Caco-2 (cell line): ENCODE results near the gene ITPRID1. TPM values are rescaled to one million over a fixed set of nuclear protein-coding genes. Genes with fewer than 3 reads are reported as not detected.
"Not testable (repeated sequence)": the region's sequence is repeated elsewhere in the genome, so short reads cannot be mapped to it uniquely, and the experiment has no call there.

Source experiments
- BruUV-seq: library from RNA; stranded (reverse); fragments of 400-500 nt; replicated peaks from 2 replicates; lab custom pipeline; 2021; lab: Mats Ljungman, UMichigan
- CTCF ChIA-PET: fragments of 300-600 bp; sonication (Branson Sonifier 250); formaldehyde crosslinking; loops from one replicate; lab custom pipeline; 2022; ENCODE audit warnings: antibody characterized with exemption; lab: Charles Lee
- POLR2A ChIA-PET: fragments of 300-600 bp; sonication (Branson Sonifier 250); formaldehyde crosslinking; loops from one replicate; lab custom pipeline; 2022; ENCODE audit warnings: antibody characterized with exemption; lab: Charles Lee
- DNase-seq, 2 experiments: peaks; one replicate each; pipeline versions ENCODE4 v3.0.0 to v3.0.0-alpha.2; 2020 to 2022
- H3K27me3 ChIP-seq: replicated peaks from 2 replicates; pipeline ENCODE4 v1.6.0; 2011; ENCODE audit warnings: low read length; ENCODE audit not compliant: control insufficient read depth, insufficient read depth
- H3K36me3 ChIP-seq: 2 replicates; pipeline ENCODE4 v1.5.1; 2011; ENCODE audit warnings: low read length; ENCODE audit not compliant: control insufficient read depth, insufficient read depth
- H3K4me1 ChIP-seq: fragments of 250-450 bp; sonication (Bioruptor Pico); 2 replicates; pipeline ENCODE4 v1.5.1; 2020; ENCODE audit warnings: mild to moderate bottlenecking
- H3K4me3 ChIP-seq: 2 replicates; pipeline ENCODE4 v1.5.1; 2011; ENCODE audit warnings: low read depth, mild to moderate bottlenecking, control low read depth, low read length
- H3K9me3 ChIP-seq: fragments of 250-450 bp; sonication (Bioruptor Pico); 2 replicates; pipeline ENCODE4 v1.5.1; 2020; ENCODE audit warnings: mild to moderate bottlenecking, moderate library complexity
- H3K27ac Mint-ChIP-seq: one replicate; pipeline ENCODE4 v1.8.0; 2022; ENCODE audit warnings: mixed read lengths; ENCODE audit not compliant: unreplicated experiment
- H3K27me3 Mint-ChIP-seq: one replicate; pipeline ENCODE4 v1.8.0; 2022; ENCODE audit warnings: mixed read lengths; ENCODE audit not compliant: insufficient read depth, unreplicated experiment
- H3K36me3 Mint-ChIP-seq: one replicate; pipeline ENCODE4 v1.8.0; 2022; ENCODE audit warnings: mild to moderate bottlenecking, mixed read lengths; ENCODE audit not compliant: insufficient read depth, unreplicated experiment
- H3K4me1 Mint-ChIP-seq: one replicate; pipeline ENCODE4 v1.8.0; 2022; ENCODE audit warnings: low read depth, mixed read lengths; ENCODE audit not compliant: unreplicated experiment
- H3K4me3 Mint-ChIP-seq: one replicate; pipeline ENCODE4 v1.8.0; 2022; ENCODE audit warnings: mild to moderate bottlenecking, moderate library complexity, mixed read lengths; ENCODE audit not compliant: unreplicated experiment
- H3K9me3 Mint-ChIP-seq: one replicate; pipeline ENCODE4 v1.8.0; 2022; ENCODE audit warnings: mixed read lengths; ENCODE audit not compliant: unreplicated experiment
- intact Hi-C: fragments of 100-400 bp; cut with micrococcal nuclease; formaldehyde crosslinking; loops from one replicate; pipeline ENCODE4 v1.10.0; 2022; ENCODE audit not compliant: unreplicated experiment
- total RNA-seq: library from RNA; stranded (reverse); gene quantifications from 2 replicates; pipeline ENCODE4 v1.2.3, GENCODE V29; 2022
- TF ChIP-seq, protein P1 (sequence below), 2 experiments: fragments of 200-600 bp in 1 of 2; IDR thresholded peaks; 1 replicate in 1 of 2; 2 replicates in 1 of 2; pipeline versions ENCODE4 v1.5.1 to v1.8.0; 2011 to 2022; ENCODE audit warnings: antibody characterized with exemption in 1 of 2, control low read depth in 1 of 2, inconsistent platforms in 1 of 2, low read depth in 1 of 2, low read length in 1 of 2, mild to moderate bottlenecking in 1 of 2, moderate library complexity in 1 of 2; ENCODE audit not compliant: insufficient read depth in 1 of 2, severe bottlenecking in 1 of 2, unreplicated experiment in 1 of 2

ITPRID1 gene
- total RNA-seq, 1 experiment from 2014 or later = 0.09 TPM

DNA sequence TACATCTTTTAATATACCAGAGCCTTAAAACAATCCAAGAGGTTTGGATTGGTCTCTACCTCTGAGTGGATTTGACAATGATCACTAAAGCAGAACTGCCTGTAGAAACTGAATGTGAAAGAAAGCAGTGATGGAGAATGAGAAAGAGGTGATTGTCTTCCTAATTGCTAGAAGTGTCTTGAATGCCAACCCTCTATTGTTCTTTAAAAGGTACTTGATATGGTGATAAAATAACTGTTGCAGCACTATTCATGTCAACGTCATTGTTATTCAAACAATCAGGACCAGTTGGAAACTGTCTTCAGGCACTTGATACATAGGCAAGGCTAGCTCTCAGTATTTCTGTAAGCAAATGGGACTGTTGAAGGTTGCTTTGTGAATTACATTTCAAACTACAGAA, 47.9 kb upstream of the ITPRID1 start:
- POLR2A ChIA-PET = no interaction called here
- Mint-ChIP-seq H3K36me3 (peaks cover 6% of the 10 kb centered on the region), H3K4me3 (no peak overlapping the region), H3K27me3 (no peaks in the 10 kb centered on the region), H3K9me3 (peaks cover 20% of the 10 kb centered on the region), H3K27ac (no peak overlapping the region), H3K4me1 (peaks cover 57% of the 10 kb centered on the region)
- BruUV-seq = no TSS peak
- CTCF ChIA-PET = no interaction called here
- TF ChIP-seq, protein P1, sequence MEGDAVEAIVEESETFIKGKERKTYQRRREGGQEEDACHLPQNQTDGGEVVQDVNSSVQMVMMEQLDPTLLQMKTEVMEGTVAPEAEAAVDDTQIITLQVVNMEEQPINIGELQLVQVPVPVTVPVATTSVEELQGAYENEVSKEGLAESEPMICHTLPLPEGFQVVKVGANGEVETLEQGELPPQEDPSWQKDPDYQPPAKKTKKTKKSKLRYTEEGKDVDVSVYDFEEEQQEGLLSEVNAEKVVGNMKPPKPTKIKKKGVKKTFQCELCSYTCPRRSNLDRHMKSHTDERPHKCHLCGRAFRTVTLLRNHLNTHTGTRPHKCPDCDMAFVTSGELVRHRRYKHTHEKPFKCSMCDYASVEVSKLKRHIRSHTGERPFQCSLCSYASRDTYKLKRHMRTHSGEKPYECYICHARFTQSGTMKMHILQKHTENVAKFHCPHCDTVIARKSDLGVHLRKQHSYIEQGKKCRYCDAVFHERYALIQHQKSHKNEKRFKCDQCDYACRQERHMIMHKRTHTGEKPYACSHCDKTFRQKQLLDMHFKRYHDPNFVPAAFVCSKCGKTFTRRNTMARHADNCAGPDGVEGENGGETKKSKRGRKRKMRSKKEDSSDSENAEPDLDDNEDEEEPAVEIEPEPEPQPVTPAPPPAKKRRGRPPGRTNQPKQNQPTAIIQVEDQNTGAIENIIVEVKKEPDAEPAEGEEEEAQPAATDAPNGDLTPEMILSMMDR (IDR thresholded peaks at IDR 0.05; ENCODE audit: insufficient read depth in 1 of 2, low read depth in 1 of 2, low read length in 1 of 2, severe bottlenecking in 1 of 2, unreplicated experiment in 1 of 2) = no peak
- no peak for DNase-seq
- Histone ChIP-seq H3K27me3 (no peaks in the 10 kb centered on the region), H3K36me3 (no peaks in the 10 kb centered on the region), H3K9me3 (no peaks in the 10 kb centered on the region), H3K4me1 (peaks cover 34% of the 10 kb centered on the region), H3K4me3 (no peak overlapping the region)
- intact Hi-C loops = no loop called here

DNA sequence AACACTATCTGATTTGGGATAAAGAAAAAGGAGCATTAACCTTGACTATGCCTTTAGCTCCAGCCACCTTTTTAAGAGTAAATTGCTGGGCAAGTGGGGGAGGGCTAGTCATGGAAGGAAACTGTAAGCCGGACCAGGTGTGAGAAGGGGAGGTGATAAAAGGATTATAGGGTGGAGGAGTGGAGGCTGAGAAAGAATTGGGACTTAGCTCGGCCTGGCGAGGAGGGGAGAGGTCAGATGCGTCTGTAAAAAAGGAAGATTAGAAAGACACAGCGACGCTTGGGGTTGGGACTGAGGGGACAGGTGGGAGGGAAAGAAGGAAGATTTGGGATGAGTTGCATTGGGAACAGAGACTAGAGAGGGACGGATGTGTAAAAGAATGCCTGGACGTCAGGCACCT, 43.0 kb upstream of the ITPRID1 start:
- H3K4me1 ChIP-seq = peaks cover 16% of the 10 kb centered on the region
- POLR2A ChIA-PET, H3K27me3 ChIP-seq, CTCF ChIA-PET, H3K4me3 ChIP-seq, H3K9me3 ChIP-seq, DNase-seq, H3K27me3 Mint-ChIP-seq, H3K36me3 Mint-ChIP-seq, H3K4me3 Mint-ChIP-seq, H3K36me3 ChIP-seq, H3K9me3 Mint-ChIP-seq, H3K27ac Mint-ChIP-seq, intact Hi-C loops, BruUV-seq: not testable (repeated sequence)
- peaks cover 39% of the 10 kb centered on the region for H3K4me1 Mint-ChIP-seq

DNA sequence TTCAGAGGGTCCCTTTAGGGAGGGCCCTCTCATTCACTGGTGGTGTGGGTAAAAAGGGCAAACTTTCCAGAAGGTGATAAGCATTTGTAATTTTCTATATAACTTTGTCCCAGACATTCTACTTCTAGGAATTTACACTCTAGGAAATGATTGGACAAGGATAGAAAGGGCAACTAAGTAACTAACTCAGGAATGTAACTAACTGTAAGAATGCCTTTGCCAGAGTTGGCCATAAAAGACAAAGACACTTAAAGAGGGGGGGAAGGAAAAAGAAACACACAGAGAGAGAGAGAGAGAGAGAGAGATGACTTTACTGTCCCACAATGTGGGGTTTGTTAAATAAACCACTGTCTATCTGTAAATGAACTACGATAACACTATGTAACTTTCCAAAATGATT, 38.5 kb upstream of the ITPRID1 start:
- no peaks in the 10 kb centered on the region for H3K27me3 ChIP-seq
- H3K36me3 ChIP-seq = no peaks in the 10 kb centered on the region
- no peaks in the 10 kb centered on the region for H3K9me3 Mint-ChIP-seq
- no peaks in the 10 kb centered on the region for H3K36me3 Mint-ChIP-seq
- intact Hi-C loops = no loop called here
- no TSS peak for BruUV-seq
- H3K9me3 ChIP-seq = no peaks in the 10 kb centered on the region
- ChIA-PET CTCF (no interaction called here), POLR2A (no interaction called here)
- peak overlapping the region; percentile 14 for H3K27ac Mint-ChIP-seq
- peaks cover 15% of the 10 kb centered on the region for H3K4me1 Mint-ChIP-seq
- H3K4me3 ChIP-seq = no peak overlapping the region
- TF ChIP-seq, protein P1 (IDR thresholded peaks at IDR 0.05; ENCODE audit: insufficient read depth in 1 of 2, low read depth in 1 of 2, low read length in 1 of 2, severe bottlenecking in 1 of 2, unreplicated experiment in 1 of 2) = no peak
- H3K4me1 ChIP-seq = peaks cover 12% of the 10 kb centered on the region
- no peak for DNase-seq
- no peaks in the 10 kb centered on the region for H3K27me3 Mint-ChIP-seq
- no peak overlapping the region for H3K4me3 Mint-ChIP-seq
